Thyroid gland (tissue), 4 donors: ENCODE data around the gene PRDM2.

Source experiments
- POLR2A ChIP-seq, 2 donors: fragments of 450-650 bp; IDR thresholded peaks; one replicate each; pipeline ENCODE4 v1.6.1; 2017; ENCODE audit warnings: antibody characterized with exemption in 2 of 2, mild to moderate bottlenecking in 2 of 2, moderate library complexity in 1 of 2
- TF ChIP-seq, protein P1 (sequence below), 6 experiments: fragments of 200-600 bp in 3 of 6; fragments of 450-650 bp in 3 of 6; sonication (generic) in 3 of 6; IDR thresholded peaks; one replicate each; pipeline ENCODE4 v1.5.1; 2016 to 2019; ENCODE audit warnings: antibody characterized with exemption in 6 of 6, mild to moderate bottlenecking in 2 of 6, inconsistent platforms in 1 of 6, moderate library complexity in 1 of 6

DNA sequence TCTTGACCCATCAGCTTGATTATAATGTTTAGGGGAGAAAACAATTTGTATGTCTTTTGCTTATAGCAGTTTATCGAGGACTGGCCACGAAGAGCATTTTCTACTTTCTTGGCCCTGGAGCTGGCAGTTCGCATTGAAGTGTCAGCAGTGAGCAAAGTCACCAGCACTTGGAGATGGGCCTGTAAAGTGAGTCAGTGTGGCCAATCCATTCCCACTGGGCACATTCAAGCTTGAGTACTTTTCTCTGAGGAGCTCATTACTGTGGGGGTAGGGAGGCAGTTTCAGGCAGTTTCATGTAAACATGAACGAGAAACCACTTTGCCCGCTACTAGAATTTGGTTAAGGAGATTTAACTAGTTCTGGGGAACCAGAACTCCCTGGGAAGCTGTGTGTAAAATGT lies 164.8 kb downstream of the PRDM2 start:
- TF ChIP-seq, protein P1, sequence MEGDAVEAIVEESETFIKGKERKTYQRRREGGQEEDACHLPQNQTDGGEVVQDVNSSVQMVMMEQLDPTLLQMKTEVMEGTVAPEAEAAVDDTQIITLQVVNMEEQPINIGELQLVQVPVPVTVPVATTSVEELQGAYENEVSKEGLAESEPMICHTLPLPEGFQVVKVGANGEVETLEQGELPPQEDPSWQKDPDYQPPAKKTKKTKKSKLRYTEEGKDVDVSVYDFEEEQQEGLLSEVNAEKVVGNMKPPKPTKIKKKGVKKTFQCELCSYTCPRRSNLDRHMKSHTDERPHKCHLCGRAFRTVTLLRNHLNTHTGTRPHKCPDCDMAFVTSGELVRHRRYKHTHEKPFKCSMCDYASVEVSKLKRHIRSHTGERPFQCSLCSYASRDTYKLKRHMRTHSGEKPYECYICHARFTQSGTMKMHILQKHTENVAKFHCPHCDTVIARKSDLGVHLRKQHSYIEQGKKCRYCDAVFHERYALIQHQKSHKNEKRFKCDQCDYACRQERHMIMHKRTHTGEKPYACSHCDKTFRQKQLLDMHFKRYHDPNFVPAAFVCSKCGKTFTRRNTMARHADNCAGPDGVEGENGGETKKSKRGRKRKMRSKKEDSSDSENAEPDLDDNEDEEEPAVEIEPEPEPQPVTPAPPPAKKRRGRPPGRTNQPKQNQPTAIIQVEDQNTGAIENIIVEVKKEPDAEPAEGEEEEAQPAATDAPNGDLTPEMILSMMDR (IDR thresholded peaks at IDR 0.05), result no peak
- TF ChIP-seq POLR2A (IDR thresholded peaks at IDR 0.05), result no peak
